ENCODE results near the gene SLC22A5. TPM values are rescaled to one million over a fixed set of nuclear protein-coding genes. Genes with fewer than 3 reads are reported as not detected.

SLC22A5 gene
- total RNA-seq, 2 donors from 2014 or later = 8.6 to 17.6 TPM

- no peak for TF ChIP-seq CTCF (IDR thresholded peaks at IDR 0.05)
- Histone ChIP-seq H3K9me3 (no peaks in the 10 kb centered on the region), H3K36me3 (no peaks in the 10 kb centered on the region), H3K27me3 (no peaks in the 10 kb centered on the region), H3K27ac (peak overlapping the region in 1 of 2 donors; percentile 64), H3K4me3 (no peak overlapping the region), H3K4me1 (peaks cover 0 to 11% of the 10 kb centered on the region in 2 donors)
- peak; percentile 38 for DNase-seq (ENCODE audit: low spot score)
Observed at GRCh38 chr5:132358775-132359174, 10.7 kb upstream of the SLC22A5 start.

- no peak for DNase-seq (ENCODE audit: low spot score)
- Histone ChIP-seq H3K4me1 (peaks cover 0 to 28% of the 10 kb centered on the region in 2 donors), H3K27ac (peak overlapping the region in 1 of 2 donors; percentile 89)
Observed at GRCh38 chr5:132362086-132362485, 7.4 kb upstream of the SLC22A5 start.

GRCh38 chr5:132363431-132364112 is 5.9 kb upstream of the SLC22A5 start:
- Histone ChIP-seq H3K27ac (peak overlapping the region; percentile 79 to 89), H3K27me3 (no peaks in the 10 kb centered on the region), H3K9me3 (no peaks in the 10 kb centered on the region), H3K36me3 (no peaks in the 10 kb centered on the region), H3K4me3 (no peak overlapping the region), H3K4me1 (peaks cover 0 to 28% of the 10 kb centered on the region in 2 donors)
- DNase-seq (ENCODE audit: low spot score) = peak; percentile 84
- no peak for TF ChIP-seq CTCF (IDR thresholded peaks at IDR 0.05)

More at GRCh38 chr5:132362086-132362485, 7.4 kb upstream of the SLC22A5 start:
- Histone ChIP-seq H3K36me3 (no peaks in the 10 kb centered on the region), H3K9me3 (no peaks in the 10 kb centered on the region), H3K4me3 (no peak overlapping the region), H3K27me3 (no peaks in the 10 kb centered on the region)
- TF ChIP-seq CTCF (IDR thresholded peaks at IDR 0.05) = no peak

- no peak for TF ChIP-seq CTCF (IDR thresholded peaks at IDR 0.05)
Observed at GRCh38 chr5:132364319-132364718, 5.2 kb upstream of the SLC22A5 start.

GRCh38 chr5:132365213-132365612 is 4.3 kb upstream of the SLC22A5 start:
- no peaks in the 10 kb centered on the region for H3K9me3 ChIP-seq
- no peaks in the 10 kb centered on the region for H3K27me3 ChIP-seq
- DNase-seq (ENCODE audit: low spot score) = peak; percentile 36
- no peaks in the 10 kb centered on the region for H3K36me3 ChIP-seq
- TF ChIP-seq CTCF (IDR thresholded peaks at IDR 0.05) = no peak
- peaks cover 0 to 35% of the 10 kb centered on the region in 2 donors for H3K4me1 ChIP-seq
- no peak overlapping the region for H3K4me3 ChIP-seq
- H3K27ac ChIP-seq = peak overlapping the region; percentile 79 to 89

More at GRCh38 chr5:132364319-132364718, 5.2 kb upstream of the SLC22A5 start:
- peak; percentile 82 for DNase-seq (ENCODE audit: low spot score)
- Histone ChIP-seq H3K4me1 (peaks cover 0 to 33% of the 10 kb centered on the region in 2 donors), H3K4me3 (no peak overlapping the region), H3K27me3 (no peaks in the 10 kb centered on the region), H3K36me3 (no peaks in the 10 kb centered on the region), H3K9me3 (no peaks in the 10 kb centered on the region), H3K27ac (peak overlapping the region; percentile 79 to 89)

All from right atrium auricular region (tissue), 2 donors.